ENCODE data around the gene SETBP1.

- TF ChIP-seq CTCF (IDR thresholded peaks at IDR 0.05 in 2 of 3, conservative IDR thresholded peaks at IDR 0.05 in 1 of 3; ENCODE audit: borderline replicate concordance in 1 of 3, insufficient read depth in 1 of 3, low read depth in 2 of 3, low read length in 2 of 3) (no peak), POLR2AphosphoS5 (IDR thresholded peaks at IDR 0.05; ENCODE audit: low read depth, low read length) (no peak), SIN3A (IDR thresholded peaks at IDR 0.05; ENCODE audit: low read depth) (no peak), MAX (IDR thresholded peaks at IDR 0.05) (no peak), EZH2phosphoT487 (IDR thresholded peaks at IDR 0.05; ENCODE audit: borderline replicate concordance) (no peak), ZBTB33 (IDR thresholded peaks at IDR 0.05; ENCODE audit: extremely low read depth, insufficient replicate concordance, low read length) (no peak), YY1 (IDR thresholded peaks at IDR 0.05; ENCODE audit: extremely low read depth, insufficient replicate concordance, low read depth, low read length) (no peak), CEBPB (IDR thresholded peaks at IDR 0.05; ENCODE audit: low read depth) (no peak), REST (IDR thresholded peaks at IDR 0.05; ENCODE audit: low read depth) (no peak)
Observed at GRCh38 chr18:44798433-44799048, 117.9 kb downstream of the SETBP1 start.
